Esophagus muscularis mucosa (tissue), 3 donors: ENCODE results near the gene TCEANC.
"Not testable (repeated sequence)": the region's sequence is repeated elsewhere in the genome, so short reads cannot be mapped to it uniquely, and the experiment has no call there.

Experiments used
- POLR2A ChIP-seq: fragments of 450-650 bp; IDR thresholded peaks from one replicate; pipeline ENCODE4 v1.6.1; 2017; ENCODE audit warnings: antibody characterized with exemption, moderate library complexity, mild to moderate bottlenecking, low read depth
- POLR2AphosphoS5 ChIP-seq, 2 donors: sonication (generic); formaldehyde crosslinking; IDR thresholded peaks; one replicate each; pipeline ENCODE4 v1.6.1; 2017; ENCODE audit warnings: antibody characterized with exemption in 2 of 2
- TF ChIP-seq, protein P1 (sequence below), 3 experiments: fragments of 200-600 bp in 2 of 3; fragments of 450-650 bp in 1 of 3; sonication (generic) in 2 of 3; IDR thresholded peaks; one replicate each; pipeline ENCODE4 v1.5.1; 2017 to 2019; ENCODE audit warnings: antibody characterized with exemption in 3 of 3, mild to moderate bottlenecking in 2 of 3, moderate library complexity in 1 of 3

DNA sequence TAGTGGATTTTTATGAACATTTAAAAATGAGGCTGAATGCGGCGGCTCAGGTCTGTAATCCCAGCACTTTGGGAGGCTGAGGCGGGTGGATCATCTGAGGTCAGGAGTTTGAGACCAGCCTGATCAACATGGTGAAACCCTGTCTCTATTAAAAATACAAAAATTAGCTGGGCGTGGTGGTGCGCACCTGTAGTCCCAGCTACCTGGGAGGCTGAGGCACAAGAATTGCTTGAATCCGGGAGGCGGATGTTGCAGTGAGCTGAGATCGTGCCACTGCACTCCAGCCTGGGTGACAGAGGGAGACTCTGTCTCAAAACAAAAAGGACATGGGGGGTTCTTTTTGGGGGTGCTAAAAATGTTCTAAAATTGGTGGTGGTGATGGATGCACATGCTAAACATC lies 16.8 kb downstream of the TCEANC start:
- TF ChIP-seq, protein P1, sequence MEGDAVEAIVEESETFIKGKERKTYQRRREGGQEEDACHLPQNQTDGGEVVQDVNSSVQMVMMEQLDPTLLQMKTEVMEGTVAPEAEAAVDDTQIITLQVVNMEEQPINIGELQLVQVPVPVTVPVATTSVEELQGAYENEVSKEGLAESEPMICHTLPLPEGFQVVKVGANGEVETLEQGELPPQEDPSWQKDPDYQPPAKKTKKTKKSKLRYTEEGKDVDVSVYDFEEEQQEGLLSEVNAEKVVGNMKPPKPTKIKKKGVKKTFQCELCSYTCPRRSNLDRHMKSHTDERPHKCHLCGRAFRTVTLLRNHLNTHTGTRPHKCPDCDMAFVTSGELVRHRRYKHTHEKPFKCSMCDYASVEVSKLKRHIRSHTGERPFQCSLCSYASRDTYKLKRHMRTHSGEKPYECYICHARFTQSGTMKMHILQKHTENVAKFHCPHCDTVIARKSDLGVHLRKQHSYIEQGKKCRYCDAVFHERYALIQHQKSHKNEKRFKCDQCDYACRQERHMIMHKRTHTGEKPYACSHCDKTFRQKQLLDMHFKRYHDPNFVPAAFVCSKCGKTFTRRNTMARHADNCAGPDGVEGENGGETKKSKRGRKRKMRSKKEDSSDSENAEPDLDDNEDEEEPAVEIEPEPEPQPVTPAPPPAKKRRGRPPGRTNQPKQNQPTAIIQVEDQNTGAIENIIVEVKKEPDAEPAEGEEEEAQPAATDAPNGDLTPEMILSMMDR (IDR thresholded peaks at IDR 0.05): not testable (repeated sequence)
- TF ChIP-seq POLR2AphosphoS5 (IDR thresholded peaks at IDR 0.05); POLR2A: not testable (repeated sequence)
